WTC11 (cell line): Measurements from ENCODE around the gene RNF103. TPM values are rescaled to one million over a fixed set of nuclear protein-coding genes. Genes with fewer than 3 reads are reported as not detected.

ENCODE experiments used
- ATAC-seq: fragments of 200-7000 bp; cut with Tn5 transposase; 2 replicates; pipeline ENCODE4 v1.10.0; 2021; ENCODE audit warnings: mild to moderate bottlenecking, moderate library complexity
- CTCF ChIA-PET: fragments of 300-600 bp; sonication (Branson Sonifier 250); formaldehyde crosslinking; loops from one replicate; lab custom pipeline; 2021; ENCODE audit warnings: antibody characterized with exemption; lab: Charles Lee
- POLR2A ChIA-PET: fragments of 350-600 bp; sonication (Branson Sonifier 250); formaldehyde crosslinking; loops from one replicate; lab custom pipeline; 2021; ENCODE audit warnings: antibody characterized with exemption; lab: Charles Lee
- DNase-seq: peaks from one replicate; pipeline ENCODE4 v3.0.0; 2021; ENCODE audit warnings: low spot score
- H3K27ac Mint-ChIP-seq: 2 replicates; pipeline ENCODE4 v1.8.0; 2021; ENCODE audit warnings: mixed read lengths
- H3K27me3 Mint-ChIP-seq: 2 replicates; pipeline ENCODE4 v1.8.0; 2021; ENCODE audit warnings: low read depth, mild to moderate bottlenecking, moderate library complexity, mixed read lengths
- H3K36me3 Mint-ChIP-seq: 2 replicates; pipeline ENCODE4 v1.8.0; 2021; ENCODE audit warnings: mixed read lengths
- H3K4me1 Mint-ChIP-seq: 2 replicates; pipeline ENCODE4 v1.8.0; 2022; ENCODE audit warnings: mixed read lengths
- H3K4me3 Mint-ChIP-seq: 2 replicates; pipeline ENCODE4 v1.8.0; 2021; ENCODE audit warnings: mild to moderate bottlenecking, moderate library complexity, mixed read lengths
- H3K9me3 Mint-ChIP-seq: 2 replicates; pipeline ENCODE4 v1.8.0; 2021; ENCODE audit warnings: mixed read lengths
- CDX4 ChIP-seq: fragments of 250-450 bp; sonication (Bioruptor Pico); IDR thresholded peaks from 2 replicates; pipeline ENCODE4 v1.9.0; 2021; ENCODE audit warnings: moderate library complexity, mild to moderate bottlenecking, inconsistent platforms, borderline replicate concordance
- ESRRA ChIP-seq: sonication (generic); formaldehyde crosslinking; IDR thresholded peaks from 2 replicates; pipeline ENCODE4 v1.8.1; 2022; ENCODE audit warnings: mild to moderate bottlenecking, missing genetic modification reagents, borderline replicate concordance
- FOXK1 ChIP-seq: sonication (generic); formaldehyde crosslinking; IDR thresholded peaks from 2 replicates; pipeline ENCODE4 v1.8.0; 2022; ENCODE audit warnings: mild to moderate bottlenecking, moderate library complexity, missing genetic modification reagents
- HMGA2 ChIP-seq: fragments of 250-450 bp; sonication (Bioruptor Pico); IDR thresholded peaks from 2 replicates; pipeline ENCODE4 v1.4.0; 2021; ENCODE audit warnings: mild to moderate bottlenecking, moderate library complexity
- IRF2 ChIP-seq: sonication (generic); formaldehyde crosslinking; IDR thresholded peaks from 2 replicates; pipeline ENCODE4 v1.8.0; 2022; ENCODE audit warnings: low read depth, missing genetic modification reagents, borderline replicate concordance
- NFATC4 ChIP-seq: fragments of 250-450 bp; sonication (Bioruptor Pico); IDR thresholded peaks from 2 replicates; pipeline ENCODE4 v1.9.0; 2021; ENCODE audit warnings: mild to moderate bottlenecking
- NR3C1 ChIP-seq: sonication (generic); formaldehyde crosslinking; conservative IDR thresholded peaks from 2 replicates; pipeline ENCODE4 v1.8.1; 2023; ENCODE audit warnings: low read depth, mild to moderate bottlenecking, missing genetic modification reagents
- PRDM15 ChIP-seq: sonication (generic); formaldehyde crosslinking; IDR thresholded peaks from 2 replicates; pipeline ENCODE4 v1.8.0; 2022; ENCODE audit warnings: missing genetic modification reagents
- RORB ChIP-seq: fragments of 250-450 bp; sonication (Bioruptor Pico); IDR thresholded peaks from 2 replicates; pipeline ENCODE4 v1.9.0; 2021; ENCODE audit warnings: mild to moderate bottlenecking
- SOX15 ChIP-seq: fragments of 250-450 bp; sonication (Bioruptor Pico); IDR thresholded peaks from 2 replicates; pipeline ENCODE4 v1.9.0; 2021; ENCODE audit warnings: mild to moderate bottlenecking
- SP1 ChIP-seq: sonication (generic); formaldehyde crosslinking; conservative IDR thresholded peaks from 2 replicates; pipeline ENCODE4 v1.8.1; 2022; ENCODE audit warnings: missing genetic modification reagents
- TP53 ChIP-seq: sonication (generic); formaldehyde crosslinking; IDR thresholded peaks from 2 replicates; pipeline ENCODE4 v1.8.1; 2023; ENCODE audit warnings: mild to moderate bottlenecking, missing genetic modification reagents
- ZNF263 ChIP-seq: sonication (generic); formaldehyde crosslinking; IDR thresholded peaks from 2 replicates; pipeline ENCODE4 v1.8.1; 2022; ENCODE audit warnings: low read depth, mild to moderate bottlenecking, moderate library complexity, missing genetic modification reagents
- total RNA-seq: library from RNA; stranded (reverse); gene quantifications from 3 replicates; pipeline ENCODE4 v1.2.3, GENCODE V29; 2021
- TF ChIP-seq, protein P1 (sequence below): sonication (generic); formaldehyde crosslinking; IDR thresholded peaks from 2 replicates; pipeline ENCODE4 v1.8.0; 2023; ENCODE audit warnings: missing genetic modification reagents, mild to moderate bottlenecking, borderline replicate concordance
- TF ChIP-seq, protein P2 (sequence below): sonication (generic); formaldehyde crosslinking; IDR thresholded peaks from 2 replicates; pipeline ENCODE4 v1.8.0; 2022; ENCODE audit warnings: mild to moderate bottlenecking, missing genetic modification reagents

Gene RNF103
- total RNA-seq, 1 experiment from 2014 or later: 6.8 TPM

DNA sequence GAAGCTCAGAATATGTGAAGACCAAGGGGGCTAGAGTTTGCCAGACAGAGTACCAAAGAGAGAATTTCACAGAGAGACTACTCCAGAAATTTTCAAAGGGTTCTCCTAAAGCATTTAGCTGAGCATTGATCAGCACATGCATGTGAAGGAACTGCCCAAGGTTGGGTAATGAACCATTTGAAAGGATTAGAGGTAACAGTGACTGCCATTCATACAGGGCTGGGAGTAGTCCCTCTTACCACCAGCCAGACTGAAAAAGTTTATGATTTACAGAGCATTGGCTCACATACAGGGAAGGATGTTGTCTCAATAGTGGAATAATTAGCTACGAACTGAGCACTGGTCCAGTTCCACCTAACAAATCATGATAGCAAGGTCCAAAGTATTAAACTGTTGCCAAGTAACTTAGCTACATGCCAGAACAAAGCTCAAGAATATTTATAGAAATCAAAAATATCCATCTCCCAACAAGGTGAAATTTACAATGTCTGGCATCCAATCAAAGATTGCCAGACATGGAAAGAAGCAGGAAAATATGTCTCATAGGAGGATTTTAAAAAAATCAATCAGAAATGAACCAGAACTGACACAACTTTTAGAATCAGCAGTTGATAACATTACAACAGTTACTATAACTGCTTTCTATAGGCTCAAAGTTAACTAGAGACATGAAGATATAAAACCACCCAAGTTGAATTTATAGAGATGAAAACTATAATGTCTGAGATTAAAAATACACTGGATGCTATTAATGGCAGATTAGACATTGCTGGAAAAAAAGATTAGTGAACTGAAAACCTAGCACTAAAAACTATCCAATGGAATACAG, 25.7 kb upstream of the RNF103 start (continued):
- TF ChIP-seq, protein P1, sequence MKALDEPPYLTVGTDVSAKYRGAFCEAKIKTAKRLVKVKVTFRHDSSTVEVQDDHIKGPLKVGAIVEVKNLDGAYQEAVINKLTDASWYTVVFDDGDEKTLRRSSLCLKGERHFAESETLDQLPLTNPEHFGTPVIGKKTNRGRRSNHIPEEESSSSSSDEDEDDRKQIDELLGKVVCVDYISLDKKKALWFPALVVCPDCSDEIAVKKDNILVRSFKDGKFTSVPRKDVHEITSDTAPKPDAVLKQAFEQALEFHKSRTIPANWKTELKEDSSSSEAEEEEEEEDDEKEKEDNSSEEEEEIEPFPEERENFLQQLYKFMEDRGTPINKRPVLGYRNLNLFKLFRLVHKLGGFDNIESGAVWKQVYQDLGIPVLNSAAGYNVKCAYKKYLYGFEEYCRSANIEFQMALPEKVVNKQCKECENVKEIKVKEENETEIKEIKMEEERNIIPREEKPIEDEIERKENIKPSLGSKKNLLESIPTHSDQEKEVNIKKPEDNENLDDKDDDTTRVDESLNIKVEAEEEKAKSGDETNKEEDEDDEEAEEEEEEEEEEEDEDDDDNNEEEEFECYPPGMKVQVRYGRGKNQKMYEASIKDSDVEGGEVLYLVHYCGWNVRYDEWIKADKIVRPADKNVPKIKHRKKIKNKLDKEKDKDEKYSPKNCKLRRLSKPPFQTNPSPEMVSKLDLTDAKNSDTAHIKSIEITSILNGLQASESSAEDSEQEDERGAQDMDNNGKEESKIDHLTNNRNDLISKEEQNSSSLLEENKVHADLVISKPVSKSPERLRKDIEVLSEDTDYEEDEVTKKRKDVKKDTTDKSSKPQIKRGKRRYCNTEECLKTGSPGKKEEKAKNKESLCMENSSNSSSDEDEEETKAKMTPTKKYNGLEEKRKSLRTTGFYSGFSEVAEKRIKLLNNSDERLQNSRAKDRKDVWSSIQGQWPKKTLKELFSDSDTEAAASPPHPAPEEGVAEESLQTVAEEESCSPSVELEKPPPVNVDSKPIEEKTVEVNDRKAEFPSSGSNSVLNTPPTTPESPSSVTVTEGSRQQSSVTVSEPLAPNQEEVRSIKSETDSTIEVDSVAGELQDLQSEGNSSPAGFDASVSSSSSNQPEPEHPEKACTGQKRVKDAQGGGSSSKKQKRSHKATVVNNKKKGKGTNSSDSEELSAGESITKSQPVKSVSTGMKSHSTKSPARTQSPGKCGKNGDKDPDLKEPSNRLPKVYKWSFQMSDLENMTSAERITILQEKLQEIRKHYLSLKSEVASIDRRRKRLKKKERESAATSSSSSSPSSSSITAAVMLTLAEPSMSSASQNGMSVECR (CRISPR knock-in tag): no peak
- TF ChIP-seq NR3C1 (CRISPR knock-in tag) (no peak), ZNF263 (CRISPR knock-in tag) (no peak)
- TF ChIP-seq, all 79 proteins: peak for 0

GRCh38 chr2:86648681-86649080, 25.0 kb upstream of the RNF103 start:
- POLR2A ChIA-PET: no interaction called here
- no peak for DNase-seq
- H3K4me1 Mint-ChIP-seq: no peaks in the 10 kb centered on the region
- CTCF ChIA-PET: no interaction called here
- H3K27ac Mint-ChIP-seq: no peak overlapping the region
- no peak for TF ChIP-seq RORB
- no peak for TF ChIP-seq TP53
- TF ChIP-seq IRF2 (CRISPR knock-in tag): no peak
- no peak for TF ChIP-seq PRDM15 (CRISPR knock-in tag)
- no peak for TF ChIP-seq SP1 (CRISPR knock-in tag)
- no peak for TF ChIP-seq ESRRA (CRISPR knock-in tag)
- no peak for TF ChIP-seq SOX15 (CRISPR knock-in tag)
- TF ChIP-seq HMGA2: no peak
- TF ChIP-seq NFATC4 (CRISPR knock-in tag): no peak
- TF ChIP-seq FOXK1 (CRISPR knock-in tag): no peak
- TF ChIP-seq, all 79 proteins: peak for 0
- no peak for ATAC-seq
- Mint-ChIP-seq H3K9me3 (peaks cover 33% of the 10 kb centered on the region), H3K36me3 (peaks cover 6% of the 10 kb centered on the region), H3K4me3 (no peak overlapping the region), H3K27me3 (no peaks in the 10 kb centered on the region)

DNA sequence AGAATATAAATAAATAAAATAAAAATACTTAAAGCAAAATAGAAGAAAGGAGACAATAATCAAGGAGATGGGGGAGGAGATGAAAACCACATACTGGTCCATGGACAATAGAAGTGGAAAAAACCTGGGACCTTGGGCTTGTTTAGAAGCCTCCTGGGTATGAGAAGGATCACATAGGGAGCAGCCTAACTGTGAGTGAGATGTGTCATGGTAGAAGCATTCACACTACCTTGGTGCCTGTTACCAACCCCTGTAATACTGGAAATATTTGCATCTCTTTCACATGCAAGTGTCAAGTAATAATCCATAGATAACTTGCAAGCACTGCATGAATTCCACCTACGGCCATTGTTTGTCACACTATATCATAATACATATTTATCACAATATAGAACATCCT, 23.2 kb upstream of the RNF103 start:
- no peak overlapping the region for H3K4me3 Mint-ChIP-seq
- ChIA-PET CTCF (no interaction called here), POLR2A (no interaction called here)
- DNase-seq: no peak
- peaks cover 34% of the 10 kb centered on the region for H3K9me3 Mint-ChIP-seq
- peaks cover 6% of the 10 kb centered on the region for H3K36me3 Mint-ChIP-seq
- no peaks in the 10 kb centered on the region for H3K27me3 Mint-ChIP-seq
- no peak for TF ChIP-seq CDX4 (CRISPR knock-in tag)
- TF ChIP-seq, protein P2, sequence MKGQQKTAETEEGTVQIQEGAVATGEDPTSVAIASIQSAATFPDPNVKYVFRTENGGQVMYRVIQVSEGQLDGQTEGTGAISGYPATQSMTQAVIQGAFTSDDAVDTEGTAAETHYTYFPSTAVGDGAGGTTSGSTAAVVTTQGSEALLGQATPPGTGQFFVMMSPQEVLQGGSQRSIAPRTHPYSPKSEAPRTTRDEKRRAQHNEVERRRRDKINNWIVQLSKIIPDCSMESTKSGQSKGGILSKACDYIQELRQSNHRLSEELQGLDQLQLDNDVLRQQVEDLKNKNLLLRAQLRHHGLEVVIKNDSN (CRISPR knock-in tag): no peak
- TF ChIP-seq PRDM15 (CRISPR knock-in tag): no peak
- TF ChIP-seq, all 79 proteins: peak for 0
- H3K4me1 Mint-ChIP-seq: no peaks in the 10 kb centered on the region
- no peak for ATAC-seq
- no peak overlapping the region for H3K27ac Mint-ChIP-seq
